ENCODE data around the gene PRSS22.

DNA sequence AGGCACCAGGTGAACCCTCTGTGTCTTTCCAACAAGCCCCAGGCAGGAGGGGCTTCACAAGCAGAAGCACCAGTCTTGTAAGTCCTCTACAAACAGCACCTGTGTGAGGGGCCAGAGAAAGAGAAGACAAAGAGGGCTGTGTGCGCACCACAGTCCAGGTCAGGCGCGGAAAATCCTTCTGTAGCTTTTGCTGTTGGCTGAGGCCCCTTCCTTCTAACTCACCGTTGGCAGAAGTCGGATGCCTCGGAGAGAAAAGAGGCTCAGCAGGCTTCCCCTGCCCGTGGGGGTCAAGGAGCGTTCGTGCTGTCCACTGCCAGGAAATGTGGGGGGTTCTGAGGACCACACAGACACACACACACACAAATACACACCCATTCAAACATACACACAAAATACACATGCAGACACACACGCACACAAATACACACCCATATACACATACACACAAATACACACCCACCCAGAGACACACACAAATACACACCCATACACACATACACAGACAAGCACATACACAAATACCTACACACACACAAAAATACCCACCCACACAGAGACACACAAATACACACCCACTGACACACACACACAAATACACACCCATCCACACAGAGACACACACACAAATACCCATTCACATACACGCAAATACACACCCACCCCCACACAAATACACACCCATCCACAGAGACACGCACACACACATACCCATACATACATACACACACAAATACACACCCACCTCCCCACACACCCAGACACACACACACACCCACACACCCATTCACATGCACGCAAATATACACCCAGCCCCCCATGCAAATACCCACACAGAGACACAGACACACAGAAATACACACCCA, 21.1 kb downstream of the PRSS22 start:
- TF ChIP-seq CTCF (IDR thresholded peaks at IDR 0.05; ENCODE audit: low read length) (no peak), EZH2 (optimal IDR thresholded peaks at IDR 0.05; ENCODE audit: low read depth, low read length) (no peak)
